ENCODE measurements around the gene MYH7B.

Gene MYH7B

DNA sequence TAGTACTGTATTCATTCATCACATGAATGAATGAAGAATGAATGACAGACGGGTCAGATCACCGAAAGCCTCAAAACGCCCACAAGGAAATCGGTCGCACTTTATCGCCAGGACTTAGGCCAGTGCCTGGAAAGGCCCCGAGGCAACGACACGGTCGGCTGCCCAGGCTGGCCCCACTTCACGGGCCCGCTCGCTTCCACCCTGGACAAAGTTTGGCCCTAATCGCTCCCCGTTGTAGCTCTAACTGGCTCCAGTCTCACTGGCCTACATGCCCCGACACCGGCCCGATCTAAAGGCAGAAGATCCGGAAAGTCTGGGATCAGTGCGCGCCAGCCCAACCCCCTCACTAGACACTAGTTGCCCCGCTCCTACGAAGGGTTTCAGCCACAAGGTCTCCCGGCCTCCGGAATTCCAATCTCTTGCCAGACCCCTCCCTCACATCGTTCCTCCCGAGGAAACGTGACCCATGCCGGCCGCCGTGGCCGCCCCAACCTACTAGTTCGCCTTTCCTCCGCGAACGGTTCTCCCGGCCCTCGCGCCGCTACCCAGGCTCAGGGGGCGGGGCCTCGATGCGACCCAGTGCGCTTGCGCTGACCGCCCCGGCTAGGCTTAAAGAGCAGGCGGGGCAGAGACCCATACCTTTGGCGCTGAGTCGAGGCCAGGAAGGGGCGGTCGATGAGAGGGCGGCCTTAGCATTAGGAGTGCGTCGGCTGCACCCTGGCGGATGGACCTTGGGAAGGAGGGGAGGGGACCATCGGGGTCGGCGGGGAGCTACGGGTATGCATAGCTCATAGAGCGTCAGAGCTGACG, at the start of gene MYH7B, which contains the start of gene GSS:
TSS of gene MYH7B (plus strand) at position 638 of the 810 bp plus-strand sequence. CDS start 22,138 bp downstream, outside the sequence.
TSS of gene GSS (minus strand) at position 576 of the 810 bp plus-strand sequence. CDS start 3,954 bp downstream, outside the sequence.
- peak; percentile 96 to 99 for DNase-seq (ENCODE audit: low read depth in 2 of 2)

- DNase-seq (ENCODE audit: low read depth in 2 of 2), result no peak
Measured at GRCh38 chr20:34907616-34908469, 47.8 kb upstream of the MYH7B start.

DNA sequence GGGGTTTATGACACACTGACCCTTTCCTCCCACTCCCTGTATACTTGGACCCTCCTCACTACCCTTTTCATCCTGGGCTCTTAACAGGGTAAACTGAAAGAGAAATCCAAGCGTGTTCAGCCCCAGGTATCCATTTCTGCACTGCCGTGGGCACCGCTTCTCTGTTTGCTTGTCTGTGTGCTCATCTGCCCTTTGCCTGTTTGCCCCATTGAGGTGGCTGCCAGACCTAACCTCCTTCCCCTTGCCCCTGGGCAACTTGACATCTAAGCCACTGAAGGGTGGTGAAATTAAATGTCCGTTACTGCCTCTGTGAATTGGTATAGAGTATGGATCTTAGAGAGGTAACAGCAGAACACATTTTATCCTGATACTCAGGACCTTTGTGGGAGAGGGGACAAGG, 40.5 kb upstream of the MYH7B start:
- DNase-seq (ENCODE audit: low read depth in 2 of 2), result no peak

GRCh38 chr20:34915749-34916455, 39.8 kb upstream of the MYH7B start:
- no peak for DNase-seq (ENCODE audit: low read depth in 2 of 2)

DNA sequence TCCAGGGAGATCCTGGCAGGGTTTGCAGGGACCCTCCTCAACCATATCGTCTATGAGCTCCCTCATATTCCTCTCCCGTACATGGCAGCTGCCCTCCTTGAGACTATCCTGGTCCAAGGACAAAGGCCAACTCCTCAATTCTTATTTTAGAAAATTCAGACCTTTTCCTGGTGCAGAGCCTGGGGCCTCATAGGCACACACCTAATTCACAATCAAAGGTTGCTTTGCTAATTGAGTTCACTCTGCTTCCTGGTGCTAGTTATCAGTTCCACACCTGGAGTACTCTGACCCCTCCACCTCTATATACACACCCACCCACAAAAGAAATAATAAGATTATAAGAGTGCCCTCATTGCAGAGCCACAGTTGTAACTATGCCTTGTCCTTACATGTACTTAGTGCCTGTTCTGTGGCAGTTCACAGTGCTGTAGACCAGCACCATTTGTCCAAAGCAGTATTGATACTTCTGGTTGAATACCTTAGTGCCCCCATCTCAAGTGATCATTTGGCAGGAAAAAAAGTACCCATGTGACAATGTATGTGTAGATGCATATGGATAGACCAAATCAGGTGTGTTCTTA, 38.8 kb upstream of the MYH7B start:
- no peak for DNase-seq (ENCODE audit: low read depth in 2 of 2)

- no peak for DNase-seq (ENCODE audit: low read depth in 2 of 2)
Measured at GRCh38 chr20:34920055-34920454, 35.6 kb upstream of the MYH7B start.

DNA sequence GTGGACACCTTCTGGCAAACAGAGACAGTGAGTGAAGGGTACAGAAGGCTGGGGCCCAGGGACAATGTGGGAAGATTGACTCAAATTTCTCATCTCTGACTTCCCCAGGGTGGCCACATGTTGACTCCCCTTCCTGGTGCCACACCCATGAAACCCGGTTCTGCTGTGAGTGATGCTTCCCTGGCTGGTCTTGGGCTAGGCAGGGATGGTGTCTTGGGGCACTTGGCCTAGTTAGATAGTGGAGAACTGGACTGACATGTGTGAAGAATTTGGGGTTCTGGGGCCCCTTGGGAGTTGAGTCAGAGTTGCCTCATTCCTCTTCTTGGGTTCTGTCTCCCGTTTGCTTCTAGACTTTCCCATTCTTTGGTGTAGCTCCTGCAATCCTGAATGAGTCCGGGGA, 34.2 kb upstream of the MYH7B start:
- DNase-seq (ENCODE audit: low read depth in 2 of 2), result peak in 1 of 2 donors; percentile 12

DNA sequence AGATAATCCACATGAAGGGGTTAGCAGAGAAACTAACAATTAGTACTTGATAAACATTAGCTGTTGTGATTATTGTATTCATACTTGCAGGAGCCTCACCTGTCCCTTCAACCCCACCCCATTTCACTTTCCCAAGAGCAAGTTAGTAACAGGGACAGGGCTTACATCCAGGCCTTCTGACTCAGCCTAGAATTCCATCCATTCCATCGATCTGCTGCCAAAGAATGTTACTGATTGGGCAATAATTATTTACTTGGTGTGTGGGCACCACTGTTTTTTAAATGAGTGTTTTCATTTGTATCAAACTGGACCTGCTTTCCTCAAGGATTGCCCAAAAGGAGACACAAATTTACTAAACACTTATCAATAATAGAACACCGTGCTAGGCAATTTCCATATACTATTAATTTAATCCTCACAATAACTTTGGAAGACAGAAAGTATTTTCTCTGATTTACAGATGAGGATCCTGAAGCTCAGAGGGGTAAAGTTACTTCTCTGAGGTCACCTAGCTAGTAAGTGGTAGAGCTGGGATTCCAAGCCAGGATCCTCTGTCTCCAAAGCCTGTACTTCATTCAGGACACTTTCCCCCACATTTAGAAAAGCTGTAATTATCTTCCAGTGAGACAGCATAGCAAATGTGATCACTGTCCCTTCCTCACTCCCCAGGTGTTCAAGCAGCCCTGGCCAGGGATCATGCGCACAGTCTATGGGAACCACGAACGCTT, 32.9 kb upstream of the MYH7B start:
- no peak for DNase-seq (ENCODE audit: low read depth in 2 of 2)

DNA sequence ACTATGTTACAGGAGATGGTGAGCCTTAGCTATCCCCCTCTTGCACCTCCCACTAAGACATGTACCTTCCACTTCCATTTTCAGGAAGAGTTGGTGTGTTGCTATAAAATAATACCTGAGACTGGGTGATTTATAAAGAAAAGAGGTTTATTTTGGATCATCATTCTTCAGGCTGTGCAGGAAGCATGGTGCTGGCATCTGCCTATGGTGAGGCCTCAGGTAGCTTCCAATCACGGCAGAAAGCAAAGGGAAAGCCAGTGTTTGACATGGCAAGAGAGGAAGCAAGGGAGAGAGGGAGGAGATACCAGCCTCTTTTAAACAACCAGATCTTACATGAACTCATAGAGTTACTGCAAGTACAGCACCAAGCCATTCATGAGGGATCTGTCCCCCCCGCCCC, 32.3 kb upstream of the MYH7B start:
- DNase-seq (ENCODE audit: low read depth in 2 of 2), result no peak

DNA sequence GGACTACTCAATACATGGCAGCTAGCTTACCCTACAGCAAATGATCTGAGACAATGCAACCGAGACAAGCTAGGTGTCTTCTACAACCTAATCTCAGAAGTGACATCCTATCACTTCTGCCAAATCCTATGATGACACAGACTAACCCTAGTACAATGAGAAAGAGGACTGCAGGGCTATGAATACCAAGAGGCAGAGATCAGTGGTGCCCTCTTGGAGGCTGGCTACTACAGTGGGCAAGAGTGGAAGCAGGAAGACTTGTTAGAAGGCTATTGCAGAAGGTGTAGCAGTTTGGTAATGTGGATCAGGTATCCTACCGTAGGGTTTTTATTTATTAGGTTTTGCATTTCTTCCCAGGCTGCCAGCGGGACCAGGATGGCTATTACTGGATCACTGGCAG, 30.3 kb upstream of the MYH7B start:
- no peak for DNase-seq (ENCODE audit: low read depth in 2 of 2)

DNA sequence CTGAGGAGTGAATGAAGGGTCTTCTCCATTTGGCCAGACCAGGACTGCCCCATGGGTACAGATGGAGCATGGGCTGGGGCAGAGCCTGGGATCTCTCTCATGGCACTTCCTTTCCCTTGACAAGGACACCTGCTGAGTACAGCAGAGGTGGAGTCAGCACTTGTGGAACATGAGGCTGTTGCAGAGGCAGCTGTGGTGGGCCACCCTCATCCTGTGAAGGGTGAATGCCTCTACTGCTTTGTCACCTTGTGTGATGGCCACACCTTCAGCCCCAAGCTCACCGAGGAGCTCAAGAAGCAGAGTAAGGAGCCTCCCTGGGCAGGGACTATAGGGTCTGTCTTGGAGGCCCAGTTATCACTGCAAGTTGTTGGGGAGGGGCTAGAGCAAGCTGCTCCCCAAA, 29.7 kb upstream of the MYH7B start:
- DNase-seq (ENCODE audit: low read depth in 2 of 2), result no peak

GRCh38 chr20:34926581-34926980, 29.1 kb upstream of the MYH7B start:
- DNase-seq (ENCODE audit: low read depth in 2 of 2), result no peak

- no peak for DNase-seq (ENCODE audit: low read depth in 2 of 2)
Measured at GRCh38 chr20:34927736-34928135, 27.9 kb upstream of the MYH7B start.

DNA sequence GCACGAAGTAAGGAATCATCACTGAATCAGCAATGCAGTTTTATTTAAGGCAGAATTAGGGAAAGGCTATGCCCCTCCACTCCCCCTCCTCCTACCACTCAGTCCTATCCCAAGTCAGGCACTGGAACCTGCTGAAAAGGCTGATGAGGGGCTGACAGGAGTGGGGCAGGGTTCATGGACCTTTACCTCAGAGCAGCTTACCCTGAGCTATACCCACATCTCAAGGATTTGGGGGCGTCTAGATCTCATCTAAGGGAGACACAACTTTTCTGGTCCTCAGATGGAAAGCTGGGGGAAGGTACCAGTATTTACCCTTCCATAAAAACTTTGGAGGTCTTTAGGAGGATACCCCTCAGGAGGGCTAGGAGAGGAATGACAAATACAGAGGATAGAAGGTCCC, 27.3 kb upstream of the MYH7B start:
- no peak for DNase-seq (ENCODE audit: low read depth in 2 of 2)

- DNase-seq (ENCODE audit: low read depth in 2 of 2), result no peak
Measured at GRCh38 chr20:34931771-34932170, 23.9 kb upstream of the MYH7B start.

DNA sequence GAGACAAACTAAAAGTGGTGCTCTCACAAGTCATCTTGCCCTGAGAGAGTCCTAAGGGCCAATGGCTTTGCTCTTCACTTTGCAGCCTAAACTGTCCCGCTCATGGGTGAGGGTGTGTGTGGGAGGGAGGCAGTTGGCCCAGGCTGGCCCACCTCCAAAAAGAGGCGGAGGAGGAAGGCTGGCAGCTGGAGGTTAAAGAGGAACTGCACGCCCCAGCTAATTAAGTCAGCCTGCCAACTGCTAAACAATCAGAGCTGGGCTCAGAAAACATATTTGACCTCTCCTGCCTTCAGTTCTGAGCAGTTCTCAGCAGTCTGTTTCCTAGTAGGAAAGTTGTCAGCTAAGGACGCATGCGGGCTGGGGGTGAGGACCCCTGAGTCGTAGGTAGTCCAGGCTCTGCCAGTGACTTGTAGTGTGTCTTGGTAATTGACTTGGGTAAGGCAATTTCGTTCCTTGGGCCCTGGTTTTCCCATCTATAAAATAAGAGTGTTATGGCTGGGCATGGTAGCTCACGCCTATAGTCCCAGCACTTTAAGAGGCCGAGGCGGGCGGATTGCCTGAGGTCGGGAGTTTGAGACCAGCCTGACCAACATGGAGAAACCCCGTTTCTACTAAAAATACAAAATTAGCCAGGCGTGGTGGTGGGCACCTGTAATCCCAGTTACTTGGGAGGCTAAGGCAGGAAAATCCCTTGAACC, 17.1 kb upstream of the MYH7B start:
- no peak for DNase-seq (ENCODE audit: low read depth in 2 of 2)

GRCh38 chr20:34940081-34940481, 15.6 kb upstream of the MYH7B start:
- DNase-seq (ENCODE audit: low read depth in 2 of 2), result no peak

DNA sequence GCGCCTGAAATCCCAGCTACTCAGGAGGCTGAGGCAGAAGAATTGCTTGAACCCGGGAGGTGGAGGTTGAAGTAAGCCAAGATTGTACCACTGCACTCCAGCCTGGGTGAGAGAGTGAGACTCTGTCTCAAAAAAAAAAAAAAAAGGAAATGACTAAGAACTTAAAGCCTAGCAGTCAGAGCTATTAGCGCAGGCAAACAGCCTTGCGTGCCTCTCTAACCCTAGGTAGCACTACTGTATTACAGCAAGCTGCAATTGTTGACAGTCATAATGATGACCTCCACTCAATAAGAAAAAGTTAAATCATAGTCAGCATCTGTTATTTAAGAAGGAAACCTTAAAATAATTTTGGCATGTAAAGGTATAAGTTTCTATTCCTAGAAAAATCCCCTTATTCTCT, 14.4 kb upstream of the MYH7B start:
- no peak for DNase-seq (ENCODE audit: low read depth in 2 of 2)

GRCh38 chr20:34942301-34942700, 13.4 kb upstream of the MYH7B start:
- DNase-seq (ENCODE audit: low read depth in 2 of 2), result no peak

- no peak for DNase-seq (ENCODE audit: low read depth in 2 of 2)
Measured at GRCh38 chr20:34943808-34944567, 11.7 kb upstream of the MYH7B start.

Measured in stimulated activated CD4-positive, alpha-beta T cell treated with anti-CD3 and anti-CD28 coated beads, Interleukin-4, amount 100 ng/mL, for 48 hours (primary cell).